ENCODE data around the gene TRIM3. TPM values are rescaled to one million over a fixed set of nuclear protein-coding genes. Genes with fewer than 3 reads are reported as not detected.

TRIM3 gene
- total RNA-seq, 1 experiment from 2014 or later: 20.4 TPM

GRCh38 chr11:6498544-6498943 is 24.8 kb upstream of the TRIM3 start:
- Histone ChIP-seq H3K27ac (ENCODE audit: low read length) (no peak overlapping the region), H3K79me2 (ENCODE audit: low read length) (no peaks in the 10 kb centered on the region), H2AFZ (ENCODE audit: low read length) (no peak overlapping the region), H3K4me3 (ENCODE audit: low read length) (no peak overlapping the region), H4K20me1 (ENCODE audit: insufficient read depth, low read depth, low read length) (no peaks in the 10 kb centered on the region), H3K9ac (ENCODE audit: low read length) (no peak overlapping the region), H3K4me2 (ENCODE audit: low read depth, low read length, poor library complexity, severe bottlenecking) (no peak overlapping the region), H3K9me3 (ENCODE audit: low read length) (no peaks in the 10 kb centered on the region), H3K4me1 (ENCODE audit: low read length) (no peaks in the 10 kb centered on the region), H3K36me3 (ENCODE audit: insufficient read depth, low read length) (no peaks in the 10 kb centered on the region), H3K27me3 (ENCODE audit: low read length) (no peaks in the 10 kb centered on the region), H3K9me2 (replicated peaks; ENCODE audit: insufficient read depth, low read length) (no peaks in the 10 kb centered on the region)
- no peak for DNase-seq

- H2AFZ ChIP-seq (ENCODE audit: low read length): no peak overlapping the region
- H3K4me1 ChIP-seq (ENCODE audit: low read length): no peaks in the 10 kb centered on the region
- H3K79me2 ChIP-seq (ENCODE audit: low read length): no peaks in the 10 kb centered on the region
- DNase-seq: no peak
- no peaks in the 10 kb centered on the region for H3K27me3 ChIP-seq (ENCODE audit: low read length)
- no peaks in the 10 kb centered on the region for H3K36me3 ChIP-seq (ENCODE audit: insufficient read depth, low read length)
- no peak overlapping the region for H3K9ac ChIP-seq (ENCODE audit: low read length)
- H3K9me2 ChIP-seq (replicated peaks; ENCODE audit: insufficient read depth, low read length): no peaks in the 10 kb centered on the region
- no peak overlapping the region for H3K27ac ChIP-seq (ENCODE audit: low read length)
- H3K4me3 ChIP-seq (ENCODE audit: low read length): no peak overlapping the region
- no peak overlapping the region for H3K4me2 ChIP-seq (ENCODE audit: low read depth, low read length, poor library complexity, severe bottlenecking)
- no peaks in the 10 kb centered on the region for H4K20me1 ChIP-seq (ENCODE audit: insufficient read depth, low read depth, low read length)
- no peaks in the 10 kb centered on the region for H3K9me3 ChIP-seq (ENCODE audit: low read length)
Observed at GRCh38 chr11:6498121-6498520, 24.4 kb upstream of the TRIM3 start.

- H3K79me2 ChIP-seq (ENCODE audit: low read length): no peaks in the 10 kb centered on the region
- no peaks in the 10 kb centered on the region for H3K36me3 ChIP-seq (ENCODE audit: insufficient read depth, low read length)
- H3K9me3 ChIP-seq (ENCODE audit: low read length): no peaks in the 10 kb centered on the region
- no peaks in the 10 kb centered on the region for H4K20me1 ChIP-seq (ENCODE audit: insufficient read depth, low read depth, low read length)
- no peak within 1 kb of the TSS for H3K4me2 ChIP-seq (ENCODE audit: low read depth, low read length, poor library complexity, severe bottlenecking)
- H3K27ac ChIP-seq (ENCODE audit: low read length): no peak within 1 kb of the TSS
- H3K27me3 ChIP-seq (ENCODE audit: low read length): no peaks in the 10 kb centered on the region
- no peak within 1 kb of the TSS for H2AFZ ChIP-seq (ENCODE audit: low read length)
- DNase-seq: no peak
- H3K4me1 ChIP-seq (ENCODE audit: low read length): no peaks in the 10 kb centered on the region
- H3K4me3 ChIP-seq (ENCODE audit: low read length): no peak within 1 kb of the TSS
- no peak within 1 kb of the TSS for H3K9ac ChIP-seq (ENCODE audit: low read length)
- no peaks in the 10 kb centered on the region for H3K9me2 ChIP-seq (replicated peaks; ENCODE audit: insufficient read depth, low read length)
Observed at GRCh38 chr11:6497069-6497839, 23.5 kb upstream of the TRIM3 start, which contains the start of gene DNHD1. Gene DNHD1 (plus strand): TSS chr11:6497280. CDS start chr11:6498216, 936 bp downstream.

GRCh38 chr11:6489306-6489705 is 15.6 kb upstream of the TRIM3 start:
- Histone ChIP-seq H3K9me2 (replicated peaks; ENCODE audit: insufficient read depth, low read length) (no peaks in the 10 kb centered on the region), H3K9ac (ENCODE audit: low read length) (no peak overlapping the region), H2AFZ (ENCODE audit: low read length) (no peak overlapping the region), H3K4me1 (ENCODE audit: low read length) (no peaks in the 10 kb centered on the region), H3K4me3 (ENCODE audit: low read length) (no peak overlapping the region), H4K20me1 (ENCODE audit: insufficient read depth, low read depth, low read length) (no peaks in the 10 kb centered on the region), H3K27ac (ENCODE audit: low read length) (no peak overlapping the region), H3K9me3 (ENCODE audit: low read length) (no peaks in the 10 kb centered on the region), H3K36me3 (ENCODE audit: insufficient read depth, low read length) (peaks cover 26% of the 10 kb centered on the region), H3K4me2 (ENCODE audit: low read depth, low read length, poor library complexity, severe bottlenecking) (no peak overlapping the region), H3K27me3 (ENCODE audit: low read length) (no peaks in the 10 kb centered on the region), H3K79me2 (ENCODE audit: low read length) (peaks cover 8% of the 10 kb centered on the region; the same call in 1 of the 2 replicates)
- no peak for DNase-seq

GRCh38 chr11:6488821-6489220 is 15.1 kb upstream of the TRIM3 start:
- H3K79me2 ChIP-seq (ENCODE audit: low read length): peaks cover 9% of the 10 kb centered on the region; the same call in 1 of the 2 replicates
- H3K9me3 ChIP-seq (ENCODE audit: low read length): no peaks in the 10 kb centered on the region
- H3K36me3 ChIP-seq (ENCODE audit: insufficient read depth, low read length): peaks cover 28% of the 10 kb centered on the region
- no peaks in the 10 kb centered on the region for H3K9me2 ChIP-seq (replicated peaks; ENCODE audit: insufficient read depth, low read length)
- no peak overlapping the region for H2AFZ ChIP-seq (ENCODE audit: low read length)
- no peak overlapping the region for H3K27ac ChIP-seq (ENCODE audit: low read length)
- H3K4me1 ChIP-seq (ENCODE audit: low read length): no peaks in the 10 kb centered on the region
- no peaks in the 10 kb centered on the region for H3K27me3 ChIP-seq (ENCODE audit: low read length)
- no peak overlapping the region for H3K4me2 ChIP-seq (ENCODE audit: low read depth, low read length, poor library complexity, severe bottlenecking)
- H3K9ac ChIP-seq (ENCODE audit: low read length): no peak overlapping the region
- H3K4me3 ChIP-seq (ENCODE audit: low read length): no peak overlapping the region
- no peak for DNase-seq
- H4K20me1 ChIP-seq (ENCODE audit: insufficient read depth, low read depth, low read length): no peaks in the 10 kb centered on the region

GRCh38 chr11:6488342-6488741 is 14.6 kb upstream of the TRIM3 start:
- Histone ChIP-seq H3K4me3 (ENCODE audit: low read length) (no peak overlapping the region), H3K27me3 (ENCODE audit: low read length) (no peaks in the 10 kb centered on the region), H3K36me3 (ENCODE audit: insufficient read depth, low read length) (peaks cover 32% of the 10 kb centered on the region), H3K4me1 (ENCODE audit: low read length) (no peaks in the 10 kb centered on the region), H3K4me2 (ENCODE audit: low read depth, low read length, poor library complexity, severe bottlenecking) (no peak overlapping the region), H4K20me1 (ENCODE audit: insufficient read depth, low read depth, low read length) (no peaks in the 10 kb centered on the region), H3K9me3 (ENCODE audit: low read length) (no peaks in the 10 kb centered on the region), H3K9me2 (replicated peaks; ENCODE audit: insufficient read depth, low read length) (no peaks in the 10 kb centered on the region), H2AFZ (ENCODE audit: low read length) (no peak overlapping the region), H3K9ac (ENCODE audit: low read length) (no peak overlapping the region), H3K79me2 (ENCODE audit: low read length) (peaks cover 14% of the 10 kb centered on the region), H3K27ac (ENCODE audit: low read length) (no peak overlapping the region)
- no peak for DNase-seq

GRCh38 chr11:6486938-6487337 is 13.2 kb upstream of the TRIM3 start:
- H3K36me3 ChIP-seq (ENCODE audit: insufficient read depth, low read length): peaks cover 44% of the 10 kb centered on the region
- H3K79me2 ChIP-seq (ENCODE audit: low read length): peaks cover 28% of the 10 kb centered on the region
- no peak for DNase-seq
- H3K9me3 ChIP-seq (ENCODE audit: low read length): no peaks in the 10 kb centered on the region
- no peak overlapping the region for H3K4me2 ChIP-seq (ENCODE audit: low read depth, low read length, poor library complexity, severe bottlenecking)
- H3K9me2 ChIP-seq (replicated peaks; ENCODE audit: insufficient read depth, low read length): no peaks in the 10 kb centered on the region
- H3K27ac ChIP-seq (ENCODE audit: low read length): no peak overlapping the region
- no peak overlapping the region for H3K4me3 ChIP-seq (ENCODE audit: low read length)
- peaks cover 11% of the 10 kb centered on the region for H3K4me1 ChIP-seq (ENCODE audit: low read length)
- H3K27me3 ChIP-seq (ENCODE audit: low read length): no peaks in the 10 kb centered on the region
- H3K9ac ChIP-seq (ENCODE audit: low read length): no peak overlapping the region
- H4K20me1 ChIP-seq (ENCODE audit: insufficient read depth, low read depth, low read length): peaks cover 9% of the 10 kb centered on the region; the same call in 1 of the 2 replicates
- no peak overlapping the region for H2AFZ ChIP-seq (ENCODE audit: low read length)

GRCh38 chr11:6486256-6486655 is 12.5 kb upstream of the TRIM3 start:
- Histone ChIP-seq H3K27me3 (ENCODE audit: low read length) (no peaks in the 10 kb centered on the region), H4K20me1 (ENCODE audit: insufficient read depth, low read depth, low read length) (peaks cover 15% of the 10 kb centered on the region; the same call in 1 of the 2 replicates), H3K9ac (ENCODE audit: low read length) (no peak overlapping the region), H3K4me2 (ENCODE audit: low read depth, low read length, poor library complexity, severe bottlenecking) (no peak overlapping the region), H3K9me3 (ENCODE audit: low read length) (no peaks in the 10 kb centered on the region), H3K4me3 (ENCODE audit: low read length) (no peak overlapping the region), H2AFZ (ENCODE audit: low read length) (no peak overlapping the region), H3K36me3 (ENCODE audit: insufficient read depth, low read length) (peaks cover 40% of the 10 kb centered on the region), H3K27ac (ENCODE audit: low read length) (no peak overlapping the region), H3K9me2 (replicated peaks; ENCODE audit: insufficient read depth, low read length) (no peaks in the 10 kb centered on the region), H3K79me2 (ENCODE audit: low read length) (peaks cover 35% of the 10 kb centered on the region), H3K4me1 (ENCODE audit: low read length) (peaks cover 11% of the 10 kb centered on the region)
- DNase-seq: no peak

Measured in Karpas-422 (cell line).